BJ (cell line): Measurements from ENCODE around the gene WRAP53. TPM values are rescaled to one million over a fixed set of nuclear protein-coding genes. Genes with fewer than 3 reads are reported as not detected.

ENCODE experiments used
- CTCF ChIA-PET: fragments of 350-600 bp; formaldehyde crosslinking; extraction: SDS; loops from one replicate; lab custom pipeline; 2021; ENCODE audit warnings: antibody characterized with exemption, inconsistent platforms; lab: Yijun Ruan, JAX
- POLR2A ChIA-PET: fragments of 300-600 bp; sonication (Branson Sonifier 250); formaldehyde crosslinking; extraction: SDS; loops from one replicate; lab custom pipeline; 2021; ENCODE audit warnings: antibody characterized with exemption; lab: Charles Lee
- DNase-seq: peaks from one replicate; pipeline ENCODE4 v3.0.0-alpha.2; 2011; ENCODE audit warnings: low read depth
- H3K27me3 ChIP-seq: 2 replicates; pipeline ENCODE4 v1.6.0; 2011; ENCODE audit warnings: low read length; ENCODE audit not compliant: control insufficient read depth, insufficient read depth
- H3K36me3 ChIP-seq: 2 replicates; pipeline ENCODE4 v1.5.1; 2011; ENCODE audit warnings: low read length; ENCODE audit not compliant: control insufficient read depth, insufficient read depth
- H3K4me3 ChIP-seq: 2 replicates; pipeline ENCODE4 v1.5.1; 2011; ENCODE audit warnings: low read depth, mild to moderate bottlenecking, control low read depth, low read length
- CTCF ChIP-seq: IDR thresholded peaks from 2 replicates; pipeline ENCODE4 v1.5.1; 2011; ENCODE audit warnings: low read depth, mild to moderate bottlenecking, control low read depth, inconsistent platforms, low read length, moderate library complexity; ENCODE audit not compliant: insufficient read depth
- polyA plus RNA-seq: library from polyadenylated mRNA; depleted of rRNA; stranded (reverse); fragments of >200 nt; gene quantifications from 2 replicates; pipeline ENCODE4 v1.2.3, GENCODE V29; 2011

The WRAP53 gene
- polyA plus RNA-seq, 1 experiment, result 7.9 TPM

GRCh38 chr17:7677388-7678067, 10.7 kb upstream of the WRAP53 start:
- Histone ChIP-seq H3K36me3 (peaks cover 22% of the 10 kb centered on the region), H3K4me3 (no peak overlapping the region), H3K27me3 (no peaks in the 10 kb centered on the region)
- POLR2A ChIA-PET, result no interaction called here
- CTCF ChIA-PET, result interaction anchor here (0.6 kb wide), 1 partner anchor 10 kb away, joined by 3 read pairs; no protein-coding TSS in a partner anchor
- DNase-seq, result no peak
- TF ChIP-seq CTCF, result no peak

GRCh38 chr17:7684851-7685532, 3.3 kb upstream of the WRAP53 start:
- H3K36me3 ChIP-seq, result no peaks in the 10 kb centered on the region
- ChIA-PET POLR2A (interaction anchor here (0.6 kb wide), 1 partner anchor 25 kb away, joined by 8 read pairs; no protein-coding TSS in a partner anchor), CTCF (interaction anchor here (1.1 to 5.2 kb wide), 4 partner anchors 10 to 96 kb away, joined by 4 to 91 read pairs (median 6); partner anchors contain the start of gene SHBG)
- no peak for DNase-seq
- TF ChIP-seq CTCF, result no peak
- H3K4me3 ChIP-seq, result peak overlapping the region; percentile 52
- no peaks in the 10 kb centered on the region for H3K27me3 ChIP-seq

DNA sequence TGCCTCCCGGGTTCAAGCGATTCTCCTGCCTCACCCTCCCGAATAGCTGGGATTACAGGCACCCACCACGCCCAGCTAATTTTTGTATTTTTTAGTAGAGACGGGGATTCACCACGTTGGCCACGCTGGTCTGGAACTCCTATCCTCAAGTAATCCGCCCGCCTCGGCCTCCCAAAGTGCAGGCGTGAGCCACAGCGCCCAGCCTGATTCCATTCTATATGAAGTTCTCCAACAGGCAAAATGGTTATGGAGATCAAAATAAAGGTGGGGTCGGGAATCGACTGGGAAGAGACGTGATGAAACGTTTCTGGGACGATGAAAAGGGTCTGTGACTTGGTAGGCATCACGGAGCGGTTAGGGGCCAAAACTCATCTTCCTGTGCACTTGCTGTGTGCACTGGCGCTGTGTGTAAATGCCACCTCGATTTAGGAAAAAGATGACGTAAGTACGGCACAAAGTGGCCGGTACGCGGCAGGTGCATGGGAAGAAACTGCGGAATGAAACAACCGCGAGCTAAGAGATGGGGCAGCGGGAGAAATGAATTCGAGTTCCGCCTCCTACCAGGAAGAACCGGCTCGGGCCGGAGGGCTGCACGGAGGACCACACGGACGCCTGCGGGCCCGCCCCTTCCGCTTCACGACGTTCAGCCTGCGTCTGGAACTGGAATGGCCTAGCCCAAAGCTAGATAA, 2.6 kb upstream of the WRAP53 start:
- peak; percentile 49 for DNase-seq
- Histone ChIP-seq H3K27me3 (no peaks in the 10 kb centered on the region), H3K4me3 (peak overlapping the region; percentile 52), H3K36me3 (no peaks in the 10 kb centered on the region)
- ChIA-PET POLR2A (interaction anchor here (0.6 kb wide), 2 partner anchors 102 to 227 kb away, joined by 6 to 7 read pairs; no protein-coding TSS in a partner anchor), CTCF (interaction anchor here (0.6 to 5.2 kb wide), 10 partner anchors 12 to 640 kb away, joined by 3 to 91 read pairs (median 6); partner anchors contain the start of genes SAT2 and SHBG)
- TF ChIP-seq CTCF, result no peak

- ChIA-PET CTCF (interaction anchor here (0.6 to 5.2 kb wide), 23 partner anchors 13 to 640 kb away, joined by 3 to 91 read pairs (median 5); partner anchors contain the start of genes SAT2, SHBG and SOX15), POLR2A (interaction anchor here (0.6 to 1.4 kb wide), 3 partner anchors 102 to 228 kb away, joined by 5 to 7 read pairs (median 6); no protein-coding TSS in a partner anchor)
- no peak for TF ChIP-seq CTCF
- Histone ChIP-seq H3K27me3 (no peaks in the 10 kb centered on the region), H3K4me3 (peak overlapping the region; percentile 52), H3K36me3 (no peaks in the 10 kb centered on the region)
- no peak for DNase-seq
These were observed 1.8 kb upstream of the WRAP53 start for GRCh38 chr17:7686222-7687071.
